IMR-90 (cell line): ENCODE results near the gene PPARGC1A.

Experiments used
- CTCF ChIP-seq: conservative IDR thresholded peaks from 2 replicates; pipeline ENCODE4 v1.5.1; 2012; ENCODE audit warnings: mild to moderate bottlenecking, low read depth, low read length, improper control_type of control experiment
- FOS ChIP-seq: fragments of 150-350 bp; IDR thresholded peaks from 2 replicates; pipeline ENCODE4 v1.6.1; 2016; ENCODE audit warnings: low read depth, low read length
- POLR2A ChIP-seq: IDR thresholded peaks from 2 replicates; pipeline ENCODE4 v1.6.1; 2012; ENCODE audit warnings: mild to moderate bottlenecking, low read depth, low read length
- RFX5 ChIP-seq: IDR thresholded peaks from 2 replicates; pipeline ENCODE4 v1.8.0; 2012; ENCODE audit warnings: low read depth, mild to moderate bottlenecking, low read length, moderate library complexity

DNA sequence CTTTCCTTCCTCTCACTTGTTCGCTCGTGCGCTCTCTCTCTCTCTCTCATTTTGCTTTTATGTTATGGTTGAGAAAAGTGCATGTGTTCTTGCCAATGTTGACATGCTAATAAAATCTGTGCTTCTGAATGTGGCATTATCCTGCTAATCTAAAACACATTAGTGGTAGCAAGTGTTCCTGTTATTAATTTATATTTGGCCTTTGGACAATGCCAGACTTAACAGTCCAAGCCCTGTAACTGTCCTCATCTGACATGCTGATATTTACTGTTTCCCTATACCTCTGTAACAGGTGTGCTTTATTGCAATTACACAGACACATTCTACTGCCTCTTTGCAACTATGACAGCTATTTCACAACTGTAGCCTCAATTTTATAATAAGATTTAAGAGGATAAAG is 2.7 kb downstream of the PPARGC1A start:
- TF ChIP-seq CTCF, result no peak
- TF ChIP-seq POLR2A, result no peak
- no peak for TF ChIP-seq RFX5
- no peak for TF ChIP-seq FOS
